Measurements from ENCODE around the gene XPNPEP3. TPM values are rescaled to one million over a fixed set of nuclear protein-coding genes. Genes with fewer than 3 reads are reported as not detected.

XPNPEP3 gene
- total and polyA plus RNA-seq, 2 donors from 2014 or later = 4.6 to 22.5 TPM

GRCh38 chr22:40853961-40854360 is 3.0 kb upstream of the XPNPEP3 start:
- Histone ChIP-seq H3K36me3 (ENCODE audit: control insufficient read depth in 2 of 3, insufficient read depth in 3 of 3, low read length in 3 of 3) (peaks cover 0 to 14% (median 5%) of the 10 kb centered on the region in 3 donors), H3K4me3 (ENCODE audit: low read length in 3 of 3) (peak overlapping the region in 2 of 3 donors; percentile 46 to 98), H3K27ac (ENCODE audit: low read depth in 2 of 2, low read length in 2 of 2) (no peak overlapping the region), H3K9ac (ENCODE audit: low read length in 3 of 3) (peak overlapping the region; percentile 13 to 48 (median 39)), H3K9me3 (ENCODE audit: control insufficient read depth in 2 of 3, insufficient read depth in 1 of 3, low read length in 3 of 3) (no peaks in the 10 kb centered on the region), H3K27me3 (ENCODE audit: control insufficient read depth, insufficient read depth, low read length) (no peaks in the 10 kb centered on the region), H3K4me1 (ENCODE audit: control insufficient read depth in 2 of 3, insufficient read depth in 2 of 3, low read depth in 1 of 3, low read length in 3 of 3) (peaks cover 8 to 22% (median 10%) of the 10 kb centered on the region in 3 donors)
- DNase-seq (peak in 1 of 5 donors; percentile 6), FAIRE-seq (no peak)
- TF ChIP-seq CTCF (IDR thresholded peaks at IDR 0.05; ENCODE audit: borderline replicate concordance, extremely low read depth, insufficient read depth) = no peak
- intact Hi-C loops (cut with DNase I) = no loop called here

GRCh38 chr22:40855071-40855978 is 1.6 kb upstream of the XPNPEP3 start:
- no peak for TF ChIP-seq CTCF (IDR thresholded peaks at IDR 0.05; ENCODE audit: borderline replicate concordance, extremely low read depth, insufficient read depth)
- Histone ChIP-seq H3K27ac (ENCODE audit: low read depth in 2 of 2, low read length in 2 of 2) (peak overlapping the region; percentile 98 to 100), H3K4me3 (ENCODE audit: low read length in 3 of 3) (peak overlapping the region; percentile 75 to 98 (median 96)), H3K36me3 (ENCODE audit: control insufficient read depth in 2 of 3, insufficient read depth in 3 of 3, low read length in 3 of 3) (peaks cover 0 to 2% (median under 1%) of the 10 kb centered on the region in 3 donors), H3K9ac (ENCODE audit: low read length in 3 of 3) (peak overlapping the region; percentile 72 to 99 (median 99)), H3K27me3 (ENCODE audit: control insufficient read depth, insufficient read depth, low read length) (no peaks in the 10 kb centered on the region), H3K9me3 (ENCODE audit: control insufficient read depth in 2 of 3, insufficient read depth in 1 of 3, low read length in 3 of 3) (no peaks in the 10 kb centered on the region), H3K4me1 (ENCODE audit: control insufficient read depth in 2 of 3, insufficient read depth in 2 of 3, low read depth in 1 of 3, low read length in 3 of 3) (peaks cover 8 to 22% (median 10%) of the 10 kb centered on the region in 3 donors)
- intact Hi-C loops (cut with DNase I) = no loop called here
- DNase-seq (peak in 2 of 5 donors; percentile 19 to 20), FAIRE-seq (no peak)

GRCh38 chr22:40855979-40856512 is 902 bp upstream of the XPNPEP3 start:
- FAIRE-seq = no peak
- TF ChIP-seq CTCF (IDR thresholded peaks at IDR 0.05; ENCODE audit: borderline replicate concordance, extremely low read depth, insufficient read depth) = no peak

More at GRCh38 chr22:40855979-40856512, 902 bp upstream of the XPNPEP3 start:
- H3K9ac ChIP-seq (ENCODE audit: low read length in 3 of 3) = peak overlapping the region; percentile 72 to 99 (median 99)
- no peaks in the 10 kb centered on the region for H3K9me3 ChIP-seq (ENCODE audit: control insufficient read depth in 2 of 3, insufficient read depth in 1 of 3, low read length in 3 of 3)
- intact Hi-C loops (cut with DNase I) = no loop called here
- H3K4me3 ChIP-seq (ENCODE audit: low read length in 3 of 3) = peak overlapping the region; percentile 75 to 98 (median 96)
- peaks cover 8 to 22% (median 10%) of the 10 kb centered on the region in 3 donors for H3K4me1 ChIP-seq (ENCODE audit: control insufficient read depth in 2 of 3, insufficient read depth in 2 of 3, low read depth in 1 of 3, low read length in 3 of 3)
- H3K27ac ChIP-seq (ENCODE audit: low read depth in 2 of 2, low read length in 2 of 2) = peak overlapping the region; percentile 98 to 100
- H3K27me3 ChIP-seq (ENCODE audit: control insufficient read depth, insufficient read depth, low read length) = no peaks in the 10 kb centered on the region
- peak; percentile 37 to 80 (median 51) for DNase-seq
- H3K36me3 ChIP-seq (ENCODE audit: control insufficient read depth in 2 of 3, insufficient read depth in 3 of 3, low read length in 3 of 3) = no peaks in the 10 kb centered on the region

Data from kidney (tissue), 14 donors.